ENCODE results near the gene PCNX3. TPM values are rescaled to one million over a fixed set of nuclear protein-coding genes. Genes with fewer than 3 reads are reported as not detected.

Gene PCNX3
- total and polyA plus RNA-seq, 2 experiments from 2014 or later = 8.1 to 23.5 TPM

- Histone ChIP-seq H3K27me3 (replicated peaks; ENCODE audit: insufficient read depth) (no peaks in the 10 kb centered on the region), H4K20me1 (ENCODE audit: insufficient read depth) (no peaks in the 10 kb centered on the region), H3K9ac (no peak overlapping the region), H3K36me3 (ENCODE audit: low read depth) (peaks cover 2% of the 10 kb centered on the region; the same call in 1 of the 2 replicates), H3K4me3 (no peak overlapping the region), H3F3A (ENCODE audit: insufficient read depth) (no peaks in the 10 kb centered on the region), H3K9me2 (ENCODE audit: insufficient read depth) (no peaks in the 10 kb centered on the region), H3K9me3 (ENCODE audit: low read depth) (no peaks in the 10 kb centered on the region), H3K27ac (no peak overlapping the region), H3K4me1 (ENCODE audit: insufficient read depth) (no peaks in the 10 kb centered on the region), H3K4me2 (ENCODE audit: unreplicated experiment) (no peak overlapping the region), H2AFZ (no peak overlapping the region), H3K79me2 (ENCODE audit: insufficient read depth) (no peaks in the 10 kb centered on the region)
- TF ChIP-seq EZH2phosphoT487 (IDR thresholded peaks at IDR 0.05; ENCODE audit: insufficient read depth, low read depth) (no peak), EZH2 (IDR thresholded peaks at IDR 0.05; ENCODE audit: insufficient read depth, poor library complexity, severe bottlenecking) (no peak)
- DNase-seq = no peak
- in situ Hi-C loops (cut with MboI) = no loop called here
- WGBS, 2 experiments (ENCODE audit: low coverage in 1 of 2, low lambda C conversion rate in 2 of 2, missing lambda C conversion rate in 2 of 2) = 95 to 96% methylated on average over 11 of the region's 11 CpGs
These were observed 14.6 kb downstream of the PCNX3 start for GRCh38 chr11:65630215-65630614.

GRCh38 chr11:65633390-65634108 is 18.0 kb downstream of the PCNX3 start:
- no peak overlapping the region for H2AFZ ChIP-seq
- H3K4me1 ChIP-seq (ENCODE audit: insufficient read depth) = no peaks in the 10 kb centered on the region
- H3K36me3 ChIP-seq (ENCODE audit: low read depth) = peaks cover 2% of the 10 kb centered on the region; the same call in 1 of the 2 replicates
- no peaks in the 10 kb centered on the region for H3K27me3 ChIP-seq (replicated peaks; ENCODE audit: insufficient read depth)
- in situ Hi-C loops (cut with MboI) = no loop called here
- no peaks in the 10 kb centered on the region for H3K79me2 ChIP-seq (ENCODE audit: insufficient read depth)
- H3K4me3 ChIP-seq = no peak overlapping the region
- no peak for DNase-seq
- H4K20me1 ChIP-seq (ENCODE audit: insufficient read depth) = no peaks in the 10 kb centered on the region
- peaks cover 10% of the 10 kb centered on the region for H3F3A ChIP-seq (ENCODE audit: insufficient read depth)
- no peak overlapping the region for H3K9ac ChIP-seq
- WGBS, 2 experiments (ENCODE audit: low coverage in 1 of 2, low lambda C conversion rate in 2 of 2, missing lambda C conversion rate in 2 of 2) = 82% methylated on average over 20 of the region's 20 CpGs
- H3K9me2 ChIP-seq (ENCODE audit: insufficient read depth) = no peaks in the 10 kb centered on the region
- no peak overlapping the region for H3K27ac ChIP-seq
- no peaks in the 10 kb centered on the region for H3K9me3 ChIP-seq (ENCODE audit: low read depth)
- TF ChIP-seq EZH2phosphoT487 (IDR thresholded peaks at IDR 0.05; ENCODE audit: insufficient read depth, low read depth) (no peak), EZH2 (IDR thresholded peaks at IDR 0.05; ENCODE audit: insufficient read depth, poor library complexity, severe bottlenecking) (no peak)
- H3K4me2 ChIP-seq (ENCODE audit: unreplicated experiment) = no peak overlapping the region

GRCh38 chr11:65634109-65634436 is 18.5 kb downstream of the PCNX3 start:
- no peaks in the 10 kb centered on the region for H3K79me2 ChIP-seq (ENCODE audit: insufficient read depth)
- H3K4me2 ChIP-seq (ENCODE audit: unreplicated experiment) = no peak overlapping the region
- H3K4me1 ChIP-seq (ENCODE audit: insufficient read depth) = no peaks in the 10 kb centered on the region
- H3K9ac ChIP-seq = no peak overlapping the region
- DNase-seq = no peak
- peaks cover 2% of the 10 kb centered on the region; the same call in 1 of the 2 replicates for H3K36me3 ChIP-seq (ENCODE audit: low read depth)
- H3K27me3 ChIP-seq (replicated peaks; ENCODE audit: insufficient read depth) = no peaks in the 10 kb centered on the region
- no peaks in the 10 kb centered on the region for H3K9me2 ChIP-seq (ENCODE audit: insufficient read depth)
- WGBS, 2 experiments (ENCODE audit: low coverage in 1 of 2, low lambda C conversion rate in 2 of 2, missing lambda C conversion rate in 2 of 2) = 87 to 89% methylated on average over 14 of the region's 14 CpGs
- H2AFZ ChIP-seq = no peak overlapping the region
- H3K9me3 ChIP-seq (ENCODE audit: low read depth) = no peaks in the 10 kb centered on the region
- H4K20me1 ChIP-seq (ENCODE audit: insufficient read depth) = no peaks in the 10 kb centered on the region
- no peak for TF ChIP-seq EZH2phosphoT487 (IDR thresholded peaks at IDR 0.05; ENCODE audit: insufficient read depth, low read depth)
- no peak for TF ChIP-seq EZH2 (IDR thresholded peaks at IDR 0.05; ENCODE audit: insufficient read depth, poor library complexity, severe bottlenecking)
- in situ Hi-C loops (cut with MboI) = no loop called here
- H3K27ac ChIP-seq = no peak overlapping the region
- no peak overlapping the region for H3K4me3 ChIP-seq
- H3F3A ChIP-seq (ENCODE audit: insufficient read depth) = peaks cover 10% of the 10 kb centered on the region

- Histone ChIP-seq H3K36me3 (ENCODE audit: low read depth) (peaks cover 2% of the 10 kb centered on the region; the same call in 1 of the 2 replicates), H3K27me3 (replicated peaks; ENCODE audit: insufficient read depth) (no peaks in the 10 kb centered on the region), H3K27ac (no peak overlapping the region), H4K20me1 (ENCODE audit: insufficient read depth) (no peaks in the 10 kb centered on the region), H2AFZ (no peak overlapping the region), H3K79me2 (ENCODE audit: insufficient read depth) (no peaks in the 10 kb centered on the region), H3F3A (ENCODE audit: insufficient read depth) (peaks cover 10% of the 10 kb centered on the region), H3K4me2 (ENCODE audit: unreplicated experiment) (no peak overlapping the region), H3K9ac (no peak overlapping the region), H3K4me3 (no peak overlapping the region), H3K9me3 (ENCODE audit: low read depth) (no peaks in the 10 kb centered on the region), H3K9me2 (ENCODE audit: insufficient read depth) (no peaks in the 10 kb centered on the region), H3K4me1 (ENCODE audit: insufficient read depth) (no peaks in the 10 kb centered on the region)
- no peak for TF ChIP-seq EZH2 (IDR thresholded peaks at IDR 0.05; ENCODE audit: insufficient read depth, poor library complexity, severe bottlenecking)
- TF ChIP-seq EZH2phosphoT487 (IDR thresholded peaks at IDR 0.05; ENCODE audit: insufficient read depth, low read depth) = no peak
- in situ Hi-C loops (cut with MboI) = no loop called here
- no peak for DNase-seq
- WGBS, 2 experiments (ENCODE audit: low coverage in 1 of 2, low lambda C conversion rate in 2 of 2, missing lambda C conversion rate in 2 of 2) = 89 to 90% methylated on average over 11 of the region's 11 CpGs
These were observed 18.9 kb downstream of the PCNX3 start for GRCh38 chr11:65634440-65634839.
